Colonic mucosa (tissue), 4 donors: ENCODE measurements around the gene COASY. TPM values are rescaled to one million over a fixed set of nuclear protein-coding genes. Genes with fewer than 3 reads are reported as not detected.
A peak's percentile ranks its signal among the peaks of the same experiment; 100 is the strongest.
"Not testable (repeated sequence)": the region's sequence is repeated elsewhere in the genome, so short reads cannot be mapped to it uniquely, and the experiment has no call there.

ENCODE experiments used
- DNase-seq: peaks from one replicate; pipeline ENCODE4 v3.0.0-alpha.2; 2020
- H3K27ac ChIP-seq: fragments of 200-600 bp; one replicate; pipeline ENCODE4 v1.8.0; 2021
- H3K27me3 ChIP-seq: fragments of 200-600 bp; one replicate; pipeline ENCODE4 v1.8.0; 2021
- H3K36me3 ChIP-seq: fragments of 200-600 bp; one replicate; pipeline ENCODE4 v1.8.0; 2021
- H3K4me1 ChIP-seq: fragments of 200-600 bp; one replicate; pipeline ENCODE4 v1.8.0; 2021; ENCODE audit warnings: mild to moderate bottlenecking
- H3K4me3 ChIP-seq: fragments of 200-600 bp; one replicate; pipeline ENCODE4 v1.8.0; 2021
- H3K9ac ChIP-seq, 2 donors: one replicate each; pipeline ENCODE4 v1.7.0; 2013; ENCODE audit warnings: control low read depth in 2 of 2, low read depth in 2 of 2, low read length in 2 of 2
- H3K9me3 ChIP-seq: fragments of 200-600 bp; one replicate; pipeline ENCODE4 v1.8.0; 2021
- intact Hi-C: fragments of 100-400 bp; cut with DNase I; formaldehyde crosslinking; loops from one replicate; pipeline ENCODE4 v1.14.1; 2022
- total RNA-seq, 2 donors: library from RNA; stranded (reverse); fragmentation: NEBNext Ultra II Directional in 1 of 2; extraction: Animal tissue kit (Norgen Biotek cat#: 25700) in 1 of 2; gene quantifications; one replicate each; pipeline ENCODE4 v1.2.1, GENCODE V29; 2021
- TF ChIP-seq, protein P1 (sequence below): fragments of 200-600 bp; IDR thresholded peaks from one replicate; pipeline ENCODE4 v1.8.0; 2022; ENCODE audit warnings: antibody characterized with exemption, mild to moderate bottlenecking
- donor health status: healthy.
- donor health status: DM: no; HTN: no; CAD: no.
- donor health status: DM: no; HTN: no; CAD: no.

Gene COASY
- total RNA-seq, 2 donors from 2014 or later = 94.2 to 176 TPM

DNA sequence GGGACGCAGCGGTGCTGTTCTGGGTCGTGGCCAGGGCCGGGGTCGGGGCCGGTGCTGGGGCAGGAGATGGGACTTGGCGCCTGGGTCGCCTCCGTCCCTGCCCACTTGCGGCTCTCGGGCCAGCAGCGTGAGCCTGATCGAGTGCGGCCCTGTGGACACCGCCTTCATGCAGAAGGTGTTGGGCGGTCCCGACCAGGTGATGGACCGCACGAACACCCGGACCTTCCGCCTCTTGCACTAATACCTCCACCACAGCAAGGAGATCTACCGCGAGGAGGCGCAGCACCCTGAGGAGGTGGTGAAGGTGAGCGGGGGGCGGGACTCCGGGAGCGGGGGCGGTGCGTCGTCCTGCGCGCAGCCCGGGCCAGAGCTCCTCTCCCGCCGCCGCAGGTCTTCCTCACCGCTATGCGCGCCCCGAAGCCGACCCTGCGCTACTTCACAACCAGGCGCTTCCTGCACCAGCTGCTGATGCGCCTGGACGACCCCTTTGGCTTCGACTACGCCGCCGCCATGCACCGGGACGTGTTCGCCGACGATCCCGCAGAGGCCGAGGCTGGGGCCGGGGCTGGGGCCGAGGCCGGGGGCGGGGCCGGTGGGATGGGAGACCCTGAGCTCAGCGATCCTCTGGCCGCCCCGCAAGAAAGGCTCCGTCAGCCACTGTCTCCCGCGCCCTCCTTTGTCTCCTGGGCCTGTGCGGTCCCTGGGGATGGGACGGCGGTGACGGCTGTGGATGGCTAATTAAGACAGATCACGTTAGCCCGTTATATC lies 13.7 kb upstream of the COASY start:
- Histone ChIP-seq H3K27me3 (no peaks in the 10 kb centered on the region), H3K9me3 (no peaks in the 10 kb centered on the region), H3K36me3 (no peaks in the 10 kb centered on the region), H3K9ac (peak overlapping the region; percentile 9 to 26), H3K27ac (no peak overlapping the region), H3K4me3 (peak overlapping the region; percentile 42), H3K4me1 (no peaks in the 10 kb centered on the region)
- peak; percentile 93 for DNase-seq
- intact Hi-C loops = no loop called here
- TF ChIP-seq, protein P1, sequence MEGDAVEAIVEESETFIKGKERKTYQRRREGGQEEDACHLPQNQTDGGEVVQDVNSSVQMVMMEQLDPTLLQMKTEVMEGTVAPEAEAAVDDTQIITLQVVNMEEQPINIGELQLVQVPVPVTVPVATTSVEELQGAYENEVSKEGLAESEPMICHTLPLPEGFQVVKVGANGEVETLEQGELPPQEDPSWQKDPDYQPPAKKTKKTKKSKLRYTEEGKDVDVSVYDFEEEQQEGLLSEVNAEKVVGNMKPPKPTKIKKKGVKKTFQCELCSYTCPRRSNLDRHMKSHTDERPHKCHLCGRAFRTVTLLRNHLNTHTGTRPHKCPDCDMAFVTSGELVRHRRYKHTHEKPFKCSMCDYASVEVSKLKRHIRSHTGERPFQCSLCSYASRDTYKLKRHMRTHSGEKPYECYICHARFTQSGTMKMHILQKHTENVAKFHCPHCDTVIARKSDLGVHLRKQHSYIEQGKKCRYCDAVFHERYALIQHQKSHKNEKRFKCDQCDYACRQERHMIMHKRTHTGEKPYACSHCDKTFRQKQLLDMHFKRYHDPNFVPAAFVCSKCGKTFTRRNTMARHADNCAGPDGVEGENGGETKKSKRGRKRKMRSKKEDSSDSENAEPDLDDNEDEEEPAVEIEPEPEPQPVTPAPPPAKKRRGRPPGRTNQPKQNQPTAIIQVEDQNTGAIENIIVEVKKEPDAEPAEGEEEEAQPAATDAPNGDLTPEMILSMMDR = peak; percentile 32

DNA sequence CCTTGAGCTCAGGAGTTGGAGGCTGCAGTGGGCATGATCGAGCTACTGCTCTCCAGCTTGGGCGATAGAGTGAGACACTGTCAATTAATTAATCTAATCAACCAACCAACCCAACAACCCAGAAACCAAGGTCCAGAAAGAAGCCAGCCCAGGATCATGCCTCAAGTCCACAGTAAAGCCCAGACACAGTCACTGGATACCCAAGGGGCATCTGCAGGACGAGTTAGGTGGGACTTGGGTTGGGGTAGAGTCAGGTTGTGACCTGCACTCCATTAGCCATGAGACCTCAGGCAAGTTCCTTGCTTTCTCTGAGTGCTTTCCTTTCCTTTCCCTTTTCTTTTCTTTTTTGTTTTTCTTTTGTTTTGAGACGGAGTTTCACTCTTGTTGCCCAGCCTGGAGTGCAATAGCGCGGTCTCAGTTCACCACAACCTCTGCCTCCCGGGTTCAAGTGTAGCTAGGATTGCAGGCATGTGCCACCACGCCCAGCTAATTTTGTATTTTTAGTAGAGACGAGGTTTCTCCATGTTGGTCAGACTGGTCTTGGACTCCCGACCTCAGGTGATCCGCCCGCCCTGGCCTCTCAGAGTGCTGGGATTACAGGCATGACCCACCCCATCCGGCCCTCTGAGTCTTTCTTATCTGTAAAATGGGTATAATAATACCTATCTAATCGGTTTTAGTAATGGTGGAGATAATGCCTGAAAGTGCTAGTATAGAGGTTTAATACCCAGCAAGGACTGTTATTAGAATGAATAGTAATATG lies 12.8 kb upstream of the COASY start:
- DNase-seq = no peak
- no peak overlapping the region for H3K27ac ChIP-seq
- TF ChIP-seq, protein P1 = no peak
- intact Hi-C loops = no loop called here
- H3K9ac ChIP-seq = no peak overlapping the region
- H3K36me3 ChIP-seq = no peaks in the 10 kb centered on the region
- H3K9me3 ChIP-seq = no peaks in the 10 kb centered on the region
- H3K4me1 ChIP-seq = peaks cover 4% of the 10 kb centered on the region
- no peak overlapping the region for H3K4me3 ChIP-seq
- no peaks in the 10 kb centered on the region for H3K27me3 ChIP-seq

DNA sequence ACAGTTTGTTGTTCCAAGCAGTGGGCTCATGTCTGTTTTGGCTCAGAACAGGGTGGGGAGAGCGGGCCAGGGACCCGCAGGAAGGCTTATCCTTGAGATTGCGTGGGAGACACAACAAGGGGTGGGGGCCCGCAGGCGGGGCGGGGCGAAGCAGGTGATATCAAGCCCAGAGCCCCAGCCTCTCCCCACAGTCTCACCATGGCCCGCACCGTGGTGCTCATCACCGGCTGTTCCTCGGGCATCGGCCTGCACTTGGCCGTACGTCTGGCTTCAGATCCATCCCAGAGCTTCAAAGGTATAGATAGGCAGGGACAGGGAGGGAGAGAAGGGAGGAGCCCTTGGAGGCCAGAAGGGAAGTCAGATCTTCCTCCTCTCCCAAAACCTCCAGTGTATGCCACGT lies 9.2 kb upstream of the COASY start, which contains the start of gene HSD17B1:
TSS of gene HSD17B1 (plus strand) at position 188 of the 400 bp plus-strand sequence. CDS start at position 199, 11 bp downstream.
- peak within 1 kb of the TSS; percentile 91 to 94 for H3K9ac ChIP-seq
- H3K4me1 ChIP-seq = not testable (repeated sequence)

DNA sequence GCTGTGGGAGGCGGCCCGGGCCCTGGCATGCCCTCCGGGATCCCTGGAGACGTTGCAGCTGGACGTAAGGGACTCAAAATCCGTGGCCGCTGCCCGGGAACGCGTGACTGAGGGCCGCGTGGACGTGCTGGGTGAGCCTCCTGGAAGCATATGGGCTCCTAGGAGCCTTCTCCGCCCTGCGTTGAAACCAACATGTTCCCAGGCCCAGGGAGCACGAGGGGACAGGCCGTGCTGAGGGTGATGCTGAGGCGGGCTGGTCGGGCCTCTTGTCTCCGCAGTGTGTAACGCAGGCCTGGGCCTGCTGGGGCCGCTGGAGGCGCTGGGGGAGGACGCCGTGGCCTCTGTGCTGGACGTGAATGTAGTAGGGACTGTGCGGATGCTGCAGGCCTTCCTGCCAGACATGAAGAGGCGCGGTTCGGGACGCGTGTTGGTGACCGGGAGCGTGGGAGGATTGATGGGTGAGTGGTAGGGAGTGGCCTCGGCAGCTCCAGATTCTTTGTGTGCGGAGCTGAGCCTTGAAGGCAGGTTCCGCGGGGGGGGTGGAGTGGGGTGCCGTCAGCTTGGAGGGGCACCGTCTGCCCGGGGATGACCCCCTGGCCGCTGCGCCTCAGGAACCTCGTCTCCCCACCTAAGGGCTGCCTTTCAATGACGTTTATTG lies 8.7 kb upstream of the COASY start:
- Histone ChIP-seq H3K4me3 (no peak overlapping the region), H3K9me3 (no peaks in the 10 kb centered on the region), H3K27me3 (no peaks in the 10 kb centered on the region), H3K27ac (no peak overlapping the region), H3K4me1 (peaks cover 4% of the 10 kb centered on the region), H3K9ac (no peak overlapping the region), H3K36me3 (no peaks in the 10 kb centered on the region)
- TF ChIP-seq, protein P1 = no peak
- intact Hi-C loops = no loop called here
- no peak for DNase-seq

More for the DNA sequence above, 9.2 kb upstream of the COASY start, which contains the start of gene HSD17B1:
- H3K27ac ChIP-seq, H3K9me3 ChIP-seq, H3K36me3 ChIP-seq, DNase-seq, intact Hi-C loops, H3K27me3 ChIP-seq: not testable (repeated sequence)
- peak within 1 kb of the TSS; percentile 73 for H3K4me3 ChIP-seq

DNA sequence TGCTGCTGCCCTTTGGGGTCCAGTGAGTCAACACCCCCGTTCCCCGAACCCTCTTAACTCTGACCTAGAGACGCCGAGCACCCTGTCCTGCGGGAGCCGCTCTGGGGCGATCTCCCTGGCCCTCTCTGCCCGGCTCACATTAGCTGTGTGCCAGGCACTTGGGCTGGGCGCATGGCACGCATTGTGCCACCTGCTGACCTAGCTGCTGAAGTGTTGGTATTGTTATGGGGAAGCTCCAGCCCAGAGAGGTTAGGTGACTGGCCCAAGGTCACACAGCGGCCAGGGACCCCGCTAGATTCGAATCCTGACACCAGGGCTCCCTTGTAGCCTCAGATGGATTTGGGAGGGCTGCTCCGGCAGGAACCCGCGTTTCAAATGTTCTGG lies 8.1 kb upstream of the COASY start:
- no peak for DNase-seq
- intact Hi-C loops = no loop called here
- TF ChIP-seq, protein P1 = no peak
- H3K4me3 ChIP-seq = peak overlapping the region; percentile 73
- no peaks in the 10 kb centered on the region for H3K36me3 ChIP-seq
- H3K9ac ChIP-seq = peak overlapping the region; percentile 91 to 94
- no peaks in the 10 kb centered on the region for H3K27me3 ChIP-seq
- H3K4me1 ChIP-seq = peaks cover 4% of the 10 kb centered on the region
- H3K9me3 ChIP-seq = no peaks in the 10 kb centered on the region
- peak overlapping the region; percentile 75 for H3K27ac ChIP-seq
